SK-N-SH (cell line): Measurements from ENCODE around the gene SRXN1.

Source experiments
- CTCF ChIP-seq: fragments of 200-600 bp; sonication (generic); IDR thresholded peaks from 2 replicates; pipeline ENCODE4 v1.6.1; 2017; ENCODE audit warnings: antibody characterized with exemption, mild to moderate bottlenecking, moderate library complexity
- GATA2 ChIP-seq: sonication (generic); formaldehyde crosslinking; IDR thresholded peaks from 2 replicates; pipeline ENCODE4 v1.5.0; 2020; ENCODE audit warnings: mild to moderate bottlenecking, missing genetic modification reagents
- POLR2AphosphoS5 ChIP-seq: IDR thresholded peaks from 2 replicates; pipeline ENCODE4 v1.6.1; 2012; ENCODE audit warnings: low read depth, low read length

- TF ChIP-seq GATA2 (CRISPR knock-in tag) (no peak), CTCF (no peak), POLR2AphosphoS5 (no peak)
Observed at GRCh38 chr20:618980-619379, 34.0 kb downstream of the SRXN1 start.
